ENCODE results near the gene NEK6.

NEK6 gene

DNA sequence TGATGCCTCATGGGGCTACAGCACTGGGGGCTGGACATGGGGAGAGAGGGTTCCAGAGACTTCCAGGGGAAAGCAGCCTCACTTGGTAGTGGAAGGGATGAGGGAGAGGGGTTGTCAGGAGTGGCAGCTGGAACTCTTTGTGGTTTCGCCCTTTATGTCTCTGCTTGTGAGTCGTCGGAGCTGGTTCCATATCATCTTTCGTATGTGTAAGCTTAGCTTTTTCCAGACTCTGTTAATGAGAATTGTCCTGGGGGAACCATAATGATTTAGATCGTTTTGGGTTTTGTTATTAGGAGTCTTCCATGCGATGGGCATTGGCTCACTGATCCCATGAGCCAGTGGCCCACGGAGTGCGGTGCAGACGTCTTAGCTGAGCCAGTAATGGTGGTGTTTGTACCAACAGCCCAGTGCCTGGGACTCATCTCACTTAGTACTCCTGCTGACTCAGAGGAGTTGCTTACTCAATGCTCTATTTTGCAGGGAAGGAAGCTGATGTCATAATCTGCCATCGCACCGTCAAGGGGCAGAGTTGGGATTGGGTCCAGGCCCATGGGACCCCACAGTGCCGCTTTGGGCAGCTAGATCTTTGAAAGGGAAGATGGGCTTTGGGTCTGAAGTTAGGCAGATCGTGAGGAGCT lies 48.5 kb downstream of the NEK6 start:
- no peak overlapping the region for H3K4me3 Mint-ChIP-seq
- TF ChIP-seq, protein P1, sequence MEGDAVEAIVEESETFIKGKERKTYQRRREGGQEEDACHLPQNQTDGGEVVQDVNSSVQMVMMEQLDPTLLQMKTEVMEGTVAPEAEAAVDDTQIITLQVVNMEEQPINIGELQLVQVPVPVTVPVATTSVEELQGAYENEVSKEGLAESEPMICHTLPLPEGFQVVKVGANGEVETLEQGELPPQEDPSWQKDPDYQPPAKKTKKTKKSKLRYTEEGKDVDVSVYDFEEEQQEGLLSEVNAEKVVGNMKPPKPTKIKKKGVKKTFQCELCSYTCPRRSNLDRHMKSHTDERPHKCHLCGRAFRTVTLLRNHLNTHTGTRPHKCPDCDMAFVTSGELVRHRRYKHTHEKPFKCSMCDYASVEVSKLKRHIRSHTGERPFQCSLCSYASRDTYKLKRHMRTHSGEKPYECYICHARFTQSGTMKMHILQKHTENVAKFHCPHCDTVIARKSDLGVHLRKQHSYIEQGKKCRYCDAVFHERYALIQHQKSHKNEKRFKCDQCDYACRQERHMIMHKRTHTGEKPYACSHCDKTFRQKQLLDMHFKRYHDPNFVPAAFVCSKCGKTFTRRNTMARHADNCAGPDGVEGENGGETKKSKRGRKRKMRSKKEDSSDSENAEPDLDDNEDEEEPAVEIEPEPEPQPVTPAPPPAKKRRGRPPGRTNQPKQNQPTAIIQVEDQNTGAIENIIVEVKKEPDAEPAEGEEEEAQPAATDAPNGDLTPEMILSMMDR (IDR thresholded peaks at IDR 0.05; ENCODE audit: unreplicated experiment in 3 of 3), result no peak
- H3K27ac Mint-ChIP-seq, result peak overlapping the region in 2 of 3 experiments; percentile 5 to 16
- H3K36me3 Mint-ChIP-seq (ENCODE audit: low read depth), result peaks cover 17% of the 10 kb centered on the region
- no peaks in the 10 kb centered on the region for H3K9me3 Mint-ChIP-seq
- no peaks in the 10 kb centered on the region for H3K27me3 Mint-ChIP-seq (ENCODE audit: low read depth)
- H3K4me1 Mint-ChIP-seq, result peaks cover 11% of the 10 kb centered on the region

DNA sequence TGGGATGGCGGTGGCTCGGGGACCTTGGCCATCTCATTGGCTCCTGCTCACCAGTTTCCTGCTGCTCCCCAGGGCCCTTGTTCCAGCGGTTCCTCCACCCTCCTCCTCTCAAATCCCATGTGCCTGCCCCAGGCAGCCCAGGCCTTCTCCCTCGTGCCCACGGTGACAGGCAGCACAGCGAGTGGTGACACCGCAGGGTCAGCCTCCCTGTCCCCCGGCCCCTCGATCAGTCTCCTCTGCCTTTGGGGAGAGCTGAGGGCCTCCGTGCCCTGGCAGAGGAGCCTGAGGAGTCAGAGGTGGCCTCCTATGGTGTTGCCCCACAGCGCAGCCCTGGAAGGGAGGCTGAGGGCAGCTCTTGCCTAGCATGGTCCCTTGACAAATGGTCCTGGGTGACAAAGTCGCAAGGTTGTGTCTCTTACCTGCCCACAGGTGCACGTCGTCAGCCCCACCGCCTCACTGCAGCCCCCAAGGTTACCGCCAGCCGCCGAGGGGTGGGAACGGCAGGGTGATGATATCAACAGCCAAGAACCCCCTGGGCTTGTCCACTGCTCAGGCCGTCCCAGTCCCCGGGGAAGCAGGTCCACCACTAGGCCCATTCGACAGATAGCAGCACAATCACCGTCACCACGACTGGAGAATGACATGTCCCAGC lies 49.8 kb downstream of the NEK6 start:
- Mint-ChIP-seq H3K9me3 (no peaks in the 10 kb centered on the region), H3K27me3 (ENCODE audit: low read depth) (no peaks in the 10 kb centered on the region), H3K4me3 (no peak overlapping the region), H3K27ac (no peak overlapping the region), H3K36me3 (ENCODE audit: low read depth) (peaks cover 17% of the 10 kb centered on the region), H3K4me1 (peaks cover 11% of the 10 kb centered on the region)
- TF ChIP-seq, protein P1 (IDR thresholded peaks at IDR 0.05; ENCODE audit: unreplicated experiment in 3 of 3), result no peak

DNA sequence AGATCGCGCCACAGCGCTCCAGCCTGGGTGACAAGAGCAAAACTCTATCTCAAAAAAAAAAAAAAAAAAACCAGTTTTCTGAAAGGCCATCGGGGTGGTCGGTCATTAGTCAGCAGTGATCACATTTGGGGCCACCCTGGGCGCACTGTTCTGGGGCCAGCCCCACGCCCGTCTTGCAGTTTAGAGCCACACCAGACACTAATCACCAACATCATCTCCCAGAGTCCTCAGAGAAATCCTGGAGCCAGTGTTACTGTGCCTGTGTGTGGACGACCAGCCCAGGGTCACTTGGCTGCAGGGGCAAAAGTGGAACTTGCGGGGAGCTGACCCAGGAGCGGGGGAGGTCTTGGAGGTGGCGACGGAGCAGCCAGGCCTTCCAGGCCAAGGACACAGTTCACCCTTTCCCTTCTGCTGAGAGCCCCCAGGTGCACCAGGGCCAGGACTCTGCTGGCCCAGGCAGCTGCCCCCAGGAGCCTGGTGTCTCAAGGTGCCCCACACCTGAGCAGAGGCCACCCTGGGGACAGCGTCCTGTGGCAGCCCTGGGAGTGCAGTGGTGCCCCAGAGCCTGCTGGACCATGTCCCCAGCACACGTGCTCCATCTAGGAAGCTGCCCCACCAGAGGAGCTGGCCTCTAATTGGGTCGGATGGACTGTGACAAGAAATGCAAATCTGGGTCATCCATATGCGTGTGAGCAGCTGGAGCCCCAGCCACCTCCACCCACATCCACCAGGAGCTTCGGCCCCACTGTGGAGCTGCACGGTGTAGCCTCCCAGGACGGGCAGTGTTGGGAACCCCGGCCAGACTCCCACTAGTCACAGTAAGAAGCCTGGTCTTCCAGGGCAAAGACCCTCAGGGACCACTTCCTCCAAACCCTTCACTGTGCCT lies 51.1 kb downstream of the NEK6 start:
- Mint-ChIP-seq H3K9me3 (no peaks in the 10 kb centered on the region), H3K27ac (no peak overlapping the region), H3K36me3 (ENCODE audit: low read depth) (peaks cover 11% of the 10 kb centered on the region), H3K4me1 (peaks cover 11% of the 10 kb centered on the region), H3K27me3 (ENCODE audit: low read depth) (no peaks in the 10 kb centered on the region), H3K4me3 (no peak overlapping the region)
- TF ChIP-seq, protein P1 (IDR thresholded peaks at IDR 0.05; ENCODE audit: unreplicated experiment in 3 of 3), result no peak

DNA sequence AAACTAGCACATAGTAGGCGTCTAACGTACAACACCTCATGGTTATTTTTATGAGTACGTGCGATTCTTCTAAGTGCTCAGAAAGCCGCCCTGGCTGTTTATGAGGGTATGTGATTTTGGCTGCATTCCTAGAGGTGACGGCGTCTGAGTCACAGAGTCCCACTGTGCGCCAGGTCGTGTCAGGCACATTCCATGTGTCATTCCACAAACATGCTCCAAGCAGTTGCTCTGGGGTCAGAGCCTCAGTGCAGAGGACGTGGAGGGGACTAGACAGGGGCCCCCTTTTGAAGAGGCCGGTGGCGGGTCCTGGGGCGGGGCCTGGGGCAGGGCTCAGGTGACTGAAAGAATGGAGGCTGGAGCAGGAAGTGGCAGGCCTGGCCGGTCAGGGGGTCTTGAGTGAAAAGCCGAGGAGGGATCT lies 51.9 kb downstream of the NEK6 start:
- Mint-ChIP-seq H3K27ac (no peak overlapping the region), H3K4me1 (peaks cover 11% of the 10 kb centered on the region), H3K9me3 (no peaks in the 10 kb centered on the region), H3K4me3 (no peak overlapping the region), H3K27me3 (ENCODE audit: low read depth) (no peaks in the 10 kb centered on the region), H3K36me3 (ENCODE audit: low read depth) (peaks cover 9% of the 10 kb centered on the region)
- TF ChIP-seq, protein P1 (IDR thresholded peaks at IDR 0.05; ENCODE audit: unreplicated experiment in 3 of 3), result no peak

DNA sequence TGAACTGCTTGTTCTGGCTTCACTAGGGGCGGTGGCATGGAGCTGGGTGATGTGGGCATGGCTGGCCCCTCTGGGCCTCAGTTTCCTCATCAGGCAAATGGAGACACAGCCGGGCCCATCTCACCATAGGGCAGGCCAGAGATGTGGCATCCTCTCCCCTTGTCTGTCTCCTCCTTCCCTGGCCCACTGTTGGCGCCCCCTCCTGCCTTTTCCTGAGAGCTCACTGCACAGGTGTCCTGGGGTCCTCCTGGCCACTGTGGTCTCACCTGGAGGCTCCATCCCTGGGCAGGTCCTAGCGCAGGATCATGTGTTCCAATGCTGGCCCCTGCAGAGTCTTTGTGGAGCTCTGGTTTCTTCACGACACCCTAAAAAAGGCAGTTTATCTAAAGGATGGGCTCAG lies 53.5 kb downstream of the NEK6 start:
- Mint-ChIP-seq H3K27ac (no peak overlapping the region), H3K9me3 (no peaks in the 10 kb centered on the region), H3K4me1 (peaks cover 4% of the 10 kb centered on the region), H3K36me3 (ENCODE audit: low read depth) (peaks cover 6% of the 10 kb centered on the region), H3K4me3 (no peak overlapping the region), H3K27me3 (ENCODE audit: low read depth) (no peaks in the 10 kb centered on the region)
- TF ChIP-seq, protein P1 (IDR thresholded peaks at IDR 0.05; ENCODE audit: unreplicated experiment in 3 of 3), result no peak
